HG02884 (cell line): ENCODE data around the gene MTHFR.

ENCODE experiments used
- ATAC-seq: cut with Tn5 transposase; IDR thresholded peaks from one replicate; pipeline ENCODE4 v1.9.1; 2021; ENCODE audit warnings: mild to moderate bottlenecking, moderate library complexity; ENCODE audit not compliant: unreplicated experiment

MTHFR gene

GRCh38 chr1:11783556-11783955 is 22.2 kb downstream of the MTHFR start:
- no peak for ATAC-seq

GRCh38 chr1:11782127-11782708 is 23.5 kb downstream of the MTHFR start:
- no peak for ATAC-seq

GRCh38 chr1:11781297-11781696 is 24.5 kb downstream of the MTHFR start:
- no peak for ATAC-seq

- ATAC-seq, result no peak
These were observed 25.2 kb downstream of the MTHFR start for GRCh38 chr1:11780380-11781147.

- ATAC-seq, result no peak
These were observed 25.9 kb downstream of the MTHFR start for GRCh38 chr1:11779715-11780379.

GRCh38 chr1:11778844-11779623 is 26.7 kb downstream of the MTHFR start:
- ATAC-seq, result no peak

GRCh38 chr1:11778336-11778735 is 27.4 kb downstream of the MTHFR start:
- ATAC-seq, result no peak

- ATAC-seq, result no peak
These were observed 28.0 kb downstream of the MTHFR start for GRCh38 chr1:11777658-11778322.

GRCh38 chr1:11774753-11775152 is 31.0 kb downstream of the MTHFR start:
- no peak for ATAC-seq

- ATAC-seq, result no peak
These were observed 33.3 kb downstream of the MTHFR start for GRCh38 chr1:11772458-11772857.

- no peak for ATAC-seq
These were observed 34.2 kb downstream of the MTHFR start for GRCh38 chr1:11771481-11772043.

- no peak for ATAC-seq
These were observed 35.8 kb downstream of the MTHFR start for GRCh38 chr1:11770011-11770410.

- ATAC-seq, result no peak
These were observed 36.5 kb downstream of the MTHFR start for GRCh38 chr1:11769274-11769673.

GRCh38 chr1:11768821-11769220 is 36.9 kb downstream of the MTHFR start:
- no peak for ATAC-seq

GRCh38 chr1:11767922-11768704 is 37.7 kb downstream of the MTHFR start:
- ATAC-seq, result no peak

GRCh38 chr1:11766429-11766776 is 39.4 kb downstream of the MTHFR start:
- no peak for ATAC-seq

- ATAC-seq, result no peak
These were observed 39.9 kb downstream of the MTHFR start for GRCh38 chr1:11765661-11766428.

- no peak for ATAC-seq
These were observed 41.2 kb downstream of the MTHFR start for GRCh38 chr1:11764519-11764918.

- no peak for ATAC-seq
These were observed 41.6 kb downstream of the MTHFR start for GRCh38 chr1:11764115-11764514.
